BLaER1 (cell line): ENCODE measurements around the gene BRMS1L.
"Not testable (repeated sequence)": the region's sequence is repeated elsewhere in the genome, so short reads cannot be mapped to it uniquely, and the experiment has no call there.

Experiments used
- H3K27ac ChIP-seq: shearing (Covaris generic); formaldehyde crosslinking; 2 replicates; pipeline ENCODE4 v1.8.1; 2022
- H3K27me3 ChIP-seq: shearing (Covaris generic); formaldehyde crosslinking; 2 replicates; pipeline ENCODE4 v1.8.1; 2022
- H3K36me3 ChIP-seq: shearing (Covaris generic); formaldehyde crosslinking; 2 replicates; pipeline ENCODE4 v1.8.1; 2022
- H3K4me1 ChIP-seq: shearing (Covaris generic); formaldehyde crosslinking; 2 replicates; pipeline ENCODE4 v1.8.1; 2022
- H3K4me2 ChIP-seq: shearing (Covaris generic); formaldehyde crosslinking; 2 replicates; pipeline ENCODE4 v1.8.1; 2022
- H3K4me3 ChIP-seq: shearing (Covaris generic); formaldehyde crosslinking; 2 replicates; pipeline ENCODE4 v1.8.1; 2022
- H3K9ac ChIP-seq: shearing (Covaris generic); formaldehyde crosslinking; 2 replicates; pipeline ENCODE4 v1.8.1; 2022
- H3K9me3 ChIP-seq: shearing (Covaris generic); formaldehyde crosslinking; 2 replicates; pipeline ENCODE4 v1.8.1; 2022
- H4K20me1 ChIP-seq: shearing (Covaris generic); formaldehyde crosslinking; 2 replicates; pipeline ENCODE4 v1.8.1; 2022
- Cebpa-rat ChIP-seq: shearing (Covaris generic); IDR thresholded peaks from 2 replicates; pipeline ENCODE4 v1.8.1; 2022

BRMS1L gene

GRCh38 chr14:35826218-35826951 lies at the start of gene BRMS1L:
TSS of gene BRMS1L (plus strand) at chr14:35826338. CDS start at chr14:35826517, 179 bp downstream.
- Histone ChIP-seq H3K9ac (peak within 1 kb of the TSS; percentile 90), H3K4me2 (peak within 1 kb of the TSS; percentile 89), H3K27ac (peak within 1 kb of the TSS; percentile 89), H4K20me1 (no peaks in the 10 kb centered on the region), H3K36me3 (peaks cover 1% of the 10 kb centered on the region), H3K9me3 (no peaks in the 10 kb centered on the region), H3K4me1 (peaks cover 18% of the 10 kb centered on the region), H3K27me3 (no peaks in the 10 kb centered on the region), H3K4me3 (peak within 1 kb of the TSS; percentile 92)
- TF ChIP-seq Cebpa-rat = no peak

DNA sequence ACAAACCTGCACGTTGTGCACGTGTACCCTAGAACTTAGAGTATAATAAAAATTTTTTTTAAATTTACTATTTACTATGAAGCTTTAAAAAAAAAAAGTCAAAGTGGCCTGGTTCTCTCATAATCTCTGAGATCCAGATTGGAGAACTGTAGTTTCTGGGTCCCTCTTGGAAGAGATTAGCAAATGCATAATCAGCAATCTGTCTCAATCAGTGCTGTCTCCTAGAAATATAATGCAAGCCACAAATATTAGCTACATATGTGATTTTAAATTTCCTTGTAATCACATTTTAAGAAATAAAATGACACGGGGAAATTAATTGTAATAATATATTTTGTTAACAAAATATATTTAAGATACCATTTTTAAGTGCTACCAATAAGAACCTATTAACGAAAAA lies 49.3 kb upstream of the BRMS1L start:
- H3K27me3 ChIP-seq = no peaks in the 10 kb centered on the region
- H3K27ac ChIP-seq = no peak overlapping the region
- H4K20me1 ChIP-seq = 0 out of 2 replicates have a peak, but pooled peaks cover 7% of the 10 kb centered on the region
- no peak overlapping the region for H3K4me3 ChIP-seq
- H3K9ac ChIP-seq = no peak overlapping the region
- peaks cover 12% of the 10 kb centered on the region for H3K9me3 ChIP-seq
- no peak for TF ChIP-seq Cebpa-rat
- no peaks in the 10 kb centered on the region for H3K4me1 ChIP-seq
- H3K36me3 ChIP-seq = no peaks in the 10 kb centered on the region
- H3K4me2 ChIP-seq = no peak overlapping the region

GRCh38 chr14:35777550-35777949 lies 48.6 kb upstream of the BRMS1L start:
- H3K9me3 ChIP-seq = peaks cover 17% of the 10 kb centered on the region

DNA sequence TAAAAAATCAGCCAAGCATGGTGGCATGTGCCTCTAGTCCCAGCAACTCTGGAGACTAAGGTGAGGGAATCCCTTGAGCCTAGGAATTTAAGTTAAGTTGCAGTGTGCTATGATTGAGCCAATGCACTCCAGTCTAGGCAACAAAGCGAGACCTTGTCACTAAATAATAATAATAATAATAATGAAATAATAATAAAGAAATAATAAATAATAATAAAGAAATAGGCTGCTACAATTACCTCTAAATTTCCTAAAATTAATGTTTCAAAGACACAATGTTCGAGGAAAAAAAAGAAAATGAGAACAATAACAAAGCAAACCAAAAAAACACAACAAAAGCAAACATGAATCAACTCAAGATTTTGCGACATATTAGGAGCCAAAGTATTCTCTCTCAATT lies 46.8 kb upstream of the BRMS1L start:
- no peaks in the 10 kb centered on the region for H3K4me1 ChIP-seq
- peaks cover 17% of the 10 kb centered on the region for H3K9me3 ChIP-seq
- no peaks in the 10 kb centered on the region for H3K36me3 ChIP-seq
- H3K9ac ChIP-seq = no peak overlapping the region
- H3K4me2 ChIP-seq = no peak overlapping the region
- no peaks in the 10 kb centered on the region for H3K27me3 ChIP-seq
- no peak overlapping the region for H3K27ac ChIP-seq
- no peak for TF ChIP-seq Cebpa-rat
- 0 out of 2 replicates have a peak, but pooled peaks cover 7% of the 10 kb centered on the region for H4K20me1 ChIP-seq
- H3K4me3 ChIP-seq = no peak overlapping the region

More at GRCh38 chr14:35777550-35777949, 48.6 kb upstream of the BRMS1L start:
- not testable (repeated sequence) for H3K36me3 ChIP-seq, H3K4me2 ChIP-seq, H3K9ac ChIP-seq, H3K4me1 ChIP-seq, H3K27ac ChIP-seq, H3K27me3 ChIP-seq, H3K4me3 ChIP-seq, H4K20me1 ChIP-seq

GRCh38 chr14:35783699-35784098 lies 42.4 kb upstream of the BRMS1L start:
- H3K9me3 ChIP-seq = peaks cover 17% of the 10 kb centered on the region
- no peaks in the 10 kb centered on the region for H3K36me3 ChIP-seq
- H3K27me3 ChIP-seq = no peaks in the 10 kb centered on the region
- H3K9ac ChIP-seq = no peak overlapping the region
- H4K20me1 ChIP-seq = no peaks in the 10 kb centered on the region
- no peak for TF ChIP-seq Cebpa-rat
- H3K4me1 ChIP-seq = no peaks in the 10 kb centered on the region
- H3K4me3 ChIP-seq = no peak overlapping the region
- no peak overlapping the region for H3K27ac ChIP-seq
- H3K4me2 ChIP-seq = no peak overlapping the region

DNA sequence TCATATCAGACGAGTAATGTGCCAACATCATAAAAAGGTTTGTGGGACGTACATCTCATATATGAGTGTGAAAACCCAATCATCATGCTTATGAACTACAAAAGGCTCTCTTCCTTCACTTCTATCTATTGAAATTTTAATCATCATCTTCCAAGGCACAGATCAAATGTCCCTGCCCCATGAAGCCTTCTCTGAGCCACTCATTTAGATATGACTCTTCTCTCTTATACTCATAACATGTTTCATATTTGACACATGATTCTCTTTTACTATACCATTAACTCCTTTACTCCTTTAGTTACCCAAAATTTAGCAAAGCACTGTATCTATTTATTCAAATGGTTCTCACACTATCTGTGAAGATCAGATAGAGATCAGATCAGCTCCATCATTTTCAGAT lies 39.3 kb upstream of the BRMS1L start:
- no peaks in the 10 kb centered on the region for H3K36me3 ChIP-seq
- H3K4me3 ChIP-seq = no peak overlapping the region
- TF ChIP-seq Cebpa-rat = no peak
- no peak overlapping the region for H3K9ac ChIP-seq
- 0 out of 2 replicates have a peak, but pooled peaks cover 5% of the 10 kb centered on the region for H3K9me3 ChIP-seq
- H3K4me2 ChIP-seq = no peak overlapping the region
- H3K4me1 ChIP-seq = no peaks in the 10 kb centered on the region
- no peaks in the 10 kb centered on the region for H3K27me3 ChIP-seq
- H3K27ac ChIP-seq = no peak overlapping the region
- no peaks in the 10 kb centered on the region for H4K20me1 ChIP-seq

DNA sequence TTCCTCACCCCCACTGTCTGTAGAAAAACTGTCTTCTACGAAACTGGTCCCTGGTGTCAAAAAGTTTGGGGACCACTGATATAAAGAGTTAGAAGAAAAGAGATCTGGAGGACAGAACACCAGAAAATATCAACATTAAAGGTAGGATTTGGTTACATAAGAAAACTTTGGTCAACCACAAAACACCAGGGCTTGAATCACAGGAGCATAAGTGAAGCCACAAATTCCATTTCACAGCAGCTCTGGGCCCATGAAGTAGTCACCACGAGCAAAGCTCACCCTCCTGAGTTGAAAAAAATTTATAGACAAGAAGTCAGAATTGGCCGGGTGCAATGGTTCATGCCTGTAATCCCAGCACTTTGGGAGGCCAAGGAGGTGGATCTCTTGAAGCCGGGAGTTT lies 36.5 kb upstream of the BRMS1L start:
- H3K27me3 ChIP-seq = no peaks in the 10 kb centered on the region
- no peaks in the 10 kb centered on the region for H3K36me3 ChIP-seq
- no peaks in the 10 kb centered on the region for H3K4me1 ChIP-seq
- H3K9me3 ChIP-seq = no peaks in the 10 kb centered on the region
- H3K4me2 ChIP-seq = no peak overlapping the region
- H4K20me1 ChIP-seq = no peaks in the 10 kb centered on the region
- no peak for TF ChIP-seq Cebpa-rat
- H3K4me3 ChIP-seq = no peak overlapping the region
- no peak overlapping the region for H3K27ac ChIP-seq
- no peak overlapping the region for H3K9ac ChIP-seq

DNA sequence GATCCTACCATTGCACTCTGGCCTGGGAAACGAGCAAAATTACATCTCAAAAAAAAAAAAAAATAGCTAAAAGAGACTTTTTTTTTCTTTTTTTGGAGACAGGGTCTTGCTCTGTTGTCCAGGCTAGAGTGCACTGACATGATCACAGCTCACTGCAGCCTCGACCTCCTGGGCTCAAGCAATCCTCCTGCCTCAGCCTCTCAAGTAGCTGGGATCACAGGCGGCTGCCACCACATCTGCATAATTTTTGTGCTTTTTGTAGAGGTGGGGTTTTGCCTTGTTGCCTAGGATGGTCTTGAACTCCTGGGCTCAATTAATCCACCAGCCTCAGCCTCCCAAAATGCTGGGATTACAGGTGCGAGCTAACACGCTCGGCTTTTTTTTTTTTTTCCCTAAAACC lies 28.3 kb upstream of the BRMS1L start:
- H3K9ac ChIP-seq = no peak overlapping the region
- H3K36me3 ChIP-seq = no peaks in the 10 kb centered on the region
- TF ChIP-seq Cebpa-rat = no peak
- no peaks in the 10 kb centered on the region for H4K20me1 ChIP-seq
- H3K27ac ChIP-seq = no peak overlapping the region
- no peak overlapping the region for H3K4me3 ChIP-seq
- H3K4me2 ChIP-seq = no peak overlapping the region
- no peaks in the 10 kb centered on the region for H3K27me3 ChIP-seq
- no peaks in the 10 kb centered on the region for H3K4me1 ChIP-seq
- H3K9me3 ChIP-seq = no peaks in the 10 kb centered on the region

DNA sequence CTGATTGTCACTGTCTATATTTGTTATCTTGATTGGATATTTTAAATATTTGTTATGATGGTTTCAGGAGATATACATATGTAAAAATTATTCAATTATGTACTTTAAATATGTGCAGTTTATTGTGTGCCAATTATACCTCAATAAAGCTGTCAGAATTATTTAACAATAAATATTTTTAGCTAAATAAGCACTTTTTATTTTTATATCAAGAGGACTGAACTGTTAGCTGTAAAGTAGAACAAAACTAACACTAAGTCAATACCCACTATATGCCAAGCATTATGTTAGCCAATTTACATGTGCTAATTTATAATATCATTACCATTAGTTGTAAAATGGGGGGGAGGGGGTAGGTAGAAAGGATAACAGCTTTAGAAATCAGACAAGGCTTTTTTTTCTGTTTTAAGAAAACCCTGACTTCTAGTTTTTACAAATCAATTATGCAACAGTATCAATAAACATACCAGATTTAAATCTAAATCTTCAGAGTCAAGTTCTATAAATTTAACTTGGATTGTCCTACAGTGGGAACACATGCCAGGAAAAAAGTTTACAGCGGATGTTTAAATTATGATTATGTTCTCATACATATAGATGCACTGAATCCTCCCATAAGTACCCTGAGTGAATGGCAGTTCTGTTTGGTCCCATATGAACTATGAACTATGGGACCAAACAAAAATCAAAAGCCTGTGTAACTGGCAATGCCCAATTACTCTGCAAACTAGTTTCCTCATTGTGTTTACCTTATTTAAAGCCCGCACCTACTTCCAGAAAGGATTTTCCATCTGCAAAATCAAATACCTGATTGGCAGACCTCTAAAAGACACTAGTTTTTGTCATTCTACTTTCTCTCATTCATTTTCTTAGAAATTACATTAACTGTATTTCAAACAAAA lies 19.9 kb upstream of the BRMS1L start:
- Histone ChIP-seq H3K36me3 (peaks cover 6% of the 10 kb centered on the region; the same call in 1 of the 2 replicates), H3K4me3 (no peak overlapping the region), H3K27ac (no peak overlapping the region), H3K4me1 (peaks cover 21% of the 10 kb centered on the region), H3K27me3 (no peaks in the 10 kb centered on the region), H3K9me3 (no peaks in the 10 kb centered on the region), H3K4me2 (peak overlapping the region; percentile 88; the same call in 1 of the 2 replicates), H3K9ac (no peak overlapping the region), H4K20me1 (no peaks in the 10 kb centered on the region)
- TF ChIP-seq Cebpa-rat = no peak
